Retinal pigment epithelial cell (primary cell): ENCODE results near the gene KNDC1.

ENCODE experiments used
- DNase-seq: peaks from one replicate; pipeline ENCODE4 v3.0.0-alpha.2; 2010; ENCODE audit warnings: low read depth
- H3K4me3 ChIP-seq: 2 replicates; pipeline ENCODE4 v1.5.1; 2011; ENCODE audit warnings: mild to moderate bottlenecking, low read length, control low read depth, moderate library complexity
- TF ChIP-seq, protein P1 (sequence below): conservative IDR thresholded peaks from 2 replicates; pipeline ENCODE4 v1.5.1; 2011; ENCODE audit warnings: low read depth, low read length, control low read depth, inconsistent platforms

Gene KNDC1

GRCh38 chr10:133122171-133122935 is 37.7 kb upstream of the KNDC1 start:
- TF ChIP-seq, protein P1, sequence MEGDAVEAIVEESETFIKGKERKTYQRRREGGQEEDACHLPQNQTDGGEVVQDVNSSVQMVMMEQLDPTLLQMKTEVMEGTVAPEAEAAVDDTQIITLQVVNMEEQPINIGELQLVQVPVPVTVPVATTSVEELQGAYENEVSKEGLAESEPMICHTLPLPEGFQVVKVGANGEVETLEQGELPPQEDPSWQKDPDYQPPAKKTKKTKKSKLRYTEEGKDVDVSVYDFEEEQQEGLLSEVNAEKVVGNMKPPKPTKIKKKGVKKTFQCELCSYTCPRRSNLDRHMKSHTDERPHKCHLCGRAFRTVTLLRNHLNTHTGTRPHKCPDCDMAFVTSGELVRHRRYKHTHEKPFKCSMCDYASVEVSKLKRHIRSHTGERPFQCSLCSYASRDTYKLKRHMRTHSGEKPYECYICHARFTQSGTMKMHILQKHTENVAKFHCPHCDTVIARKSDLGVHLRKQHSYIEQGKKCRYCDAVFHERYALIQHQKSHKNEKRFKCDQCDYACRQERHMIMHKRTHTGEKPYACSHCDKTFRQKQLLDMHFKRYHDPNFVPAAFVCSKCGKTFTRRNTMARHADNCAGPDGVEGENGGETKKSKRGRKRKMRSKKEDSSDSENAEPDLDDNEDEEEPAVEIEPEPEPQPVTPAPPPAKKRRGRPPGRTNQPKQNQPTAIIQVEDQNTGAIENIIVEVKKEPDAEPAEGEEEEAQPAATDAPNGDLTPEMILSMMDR: no peak
- DNase-seq: no peak
- no peak overlapping the region for H3K4me3 ChIP-seq

DNA sequence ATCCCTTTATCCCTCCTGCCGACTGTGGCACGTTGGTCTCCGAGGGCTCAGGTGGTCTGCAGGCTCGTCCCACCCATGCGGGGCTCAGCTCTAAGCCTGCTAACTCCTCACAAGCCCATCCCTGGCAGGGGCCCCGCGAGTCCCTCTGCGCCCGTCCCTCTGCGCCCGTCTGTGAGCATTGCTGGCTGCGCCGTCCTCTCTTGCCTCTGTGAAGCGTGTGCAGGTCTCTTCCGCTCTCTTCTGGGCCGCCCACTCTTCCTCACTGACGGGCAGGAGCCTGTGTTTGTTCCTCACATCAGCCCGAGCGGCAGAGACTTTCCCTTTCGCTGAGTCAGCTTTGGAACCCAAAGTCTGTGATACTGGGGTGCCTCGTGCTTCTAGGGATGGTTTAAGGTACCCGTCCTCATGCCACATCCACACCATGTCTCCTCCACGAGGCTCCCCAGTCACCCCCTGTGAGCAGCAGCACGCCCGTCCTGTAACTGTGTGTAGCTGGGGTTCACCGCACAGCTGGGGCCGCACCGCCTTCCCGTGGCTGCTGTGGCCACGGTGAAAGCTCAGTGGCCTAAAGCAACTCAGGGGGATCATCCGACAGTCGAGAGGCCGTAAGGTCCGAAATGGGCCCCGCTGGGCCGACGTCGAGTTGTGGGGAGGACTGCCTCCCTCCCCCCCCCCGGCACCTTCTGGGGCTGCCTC is 36.8 kb upstream of the KNDC1 start:
- no peak for DNase-seq
- TF ChIP-seq, protein P1: no peak
- no peak overlapping the region for H3K4me3 ChIP-seq

GRCh38 chr10:133123746-133124356 is 36.2 kb upstream of the KNDC1 start:
- H3K4me3 ChIP-seq: no peak overlapping the region
- DNase-seq: no peak
- TF ChIP-seq, protein P1: no peak

GRCh38 chr10:133124357-133125211 is 35.4 kb upstream of the KNDC1 start:
- TF ChIP-seq, protein P1: peak; percentile 48
- no peak overlapping the region for H3K4me3 ChIP-seq
- DNase-seq: no peak

GRCh38 chr10:133125901-133126300 is 34.1 kb upstream of the KNDC1 start:
- TF ChIP-seq, protein P1: no peak
- no peak overlapping the region for H3K4me3 ChIP-seq
- DNase-seq: no peak

GRCh38 chr10:133126431-133127290 is 33.4 kb upstream of the KNDC1 start:
- H3K4me3 ChIP-seq: no peak overlapping the region
- TF ChIP-seq, protein P1: no peak
- no peak for DNase-seq
